ENCODE measurements around the gene FAM222B.

DNA sequence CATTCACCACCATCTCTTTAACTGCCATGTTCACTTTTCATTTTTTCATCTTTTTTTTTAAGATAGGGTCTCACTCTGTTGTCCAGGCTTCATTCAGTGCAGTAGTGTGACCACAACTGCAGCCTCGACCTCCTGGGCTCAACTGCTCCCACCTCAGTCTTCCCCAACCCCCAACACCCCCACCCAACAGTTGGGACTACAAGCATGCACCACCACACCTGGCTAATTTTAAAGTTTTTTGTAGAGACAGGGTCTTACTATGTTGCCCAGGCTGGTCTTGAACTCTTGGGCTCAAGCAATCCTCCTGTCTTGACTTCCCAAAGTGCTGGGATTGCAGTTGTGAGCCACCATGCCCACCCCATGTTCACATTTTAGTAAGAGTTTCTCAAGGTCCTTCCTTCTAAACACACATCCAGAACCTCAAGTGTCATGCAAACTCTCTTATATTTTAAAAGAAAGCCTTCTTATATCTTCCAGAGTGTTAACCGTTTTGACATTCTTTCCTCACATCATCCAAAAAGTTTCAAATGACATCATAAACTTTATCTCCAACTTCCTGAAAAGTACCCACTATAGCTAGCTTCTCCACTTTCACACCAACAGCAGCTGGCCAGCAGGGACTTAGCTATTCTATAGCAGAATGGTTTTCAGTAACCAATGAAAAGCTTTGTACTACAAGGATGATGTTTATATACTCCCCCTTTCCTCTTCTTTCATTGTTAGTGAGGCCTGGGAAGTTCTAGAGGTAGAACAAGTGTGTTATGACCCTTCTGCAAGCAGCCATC lies 49.5 kb downstream of the FAM222B start:
- TF ChIP-seq, protein P1, sequence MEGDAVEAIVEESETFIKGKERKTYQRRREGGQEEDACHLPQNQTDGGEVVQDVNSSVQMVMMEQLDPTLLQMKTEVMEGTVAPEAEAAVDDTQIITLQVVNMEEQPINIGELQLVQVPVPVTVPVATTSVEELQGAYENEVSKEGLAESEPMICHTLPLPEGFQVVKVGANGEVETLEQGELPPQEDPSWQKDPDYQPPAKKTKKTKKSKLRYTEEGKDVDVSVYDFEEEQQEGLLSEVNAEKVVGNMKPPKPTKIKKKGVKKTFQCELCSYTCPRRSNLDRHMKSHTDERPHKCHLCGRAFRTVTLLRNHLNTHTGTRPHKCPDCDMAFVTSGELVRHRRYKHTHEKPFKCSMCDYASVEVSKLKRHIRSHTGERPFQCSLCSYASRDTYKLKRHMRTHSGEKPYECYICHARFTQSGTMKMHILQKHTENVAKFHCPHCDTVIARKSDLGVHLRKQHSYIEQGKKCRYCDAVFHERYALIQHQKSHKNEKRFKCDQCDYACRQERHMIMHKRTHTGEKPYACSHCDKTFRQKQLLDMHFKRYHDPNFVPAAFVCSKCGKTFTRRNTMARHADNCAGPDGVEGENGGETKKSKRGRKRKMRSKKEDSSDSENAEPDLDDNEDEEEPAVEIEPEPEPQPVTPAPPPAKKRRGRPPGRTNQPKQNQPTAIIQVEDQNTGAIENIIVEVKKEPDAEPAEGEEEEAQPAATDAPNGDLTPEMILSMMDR (conservative IDR thresholded peaks at IDR 0.05; ENCODE audit: low read depth, low read length) = no peak
- TF ChIP-seq EZH2phosphoT487 (IDR thresholded peaks at IDR 0.05; ENCODE audit: borderline replicate concordance, low read length) (no peak), EZH2 (IDR thresholded peaks at IDR 0.05; ENCODE audit: low read length, unreplicated experiment) (no peak)

Measured in PC-3 (cell line).